ENCODE measurements around the gene CTSF.
"Not testable (repeated sequence)": the region's sequence is repeated elsewhere in the genome, so short reads cannot be mapped to it uniquely, and the experiment has no call there.

GRCh38 chr11:66589315-66589714 is 20.9 kb upstream of the CTSF start:
- not testable (repeated sequence) for TF ChIP-seq CTCF (IDR thresholded peaks at IDR 0.05 in 4 of 5, conservative IDR thresholded peaks at IDR 0.05 in 1 of 5); POLR2A (IDR thresholded peaks at IDR 0.05)

Measured in gastrocnemius medialis (tissue), 4 donors.